NCI-H526 treated with DMSO at 0.1 percent for 48 hours (cell line): ENCODE results near the gene PDE4D.

Source experiments
- DNase-seq: peaks from one replicate; lab custom pipeline; 2025; lab: John Stamatoyannopoulos, UW

Gene PDE4D

DNA sequence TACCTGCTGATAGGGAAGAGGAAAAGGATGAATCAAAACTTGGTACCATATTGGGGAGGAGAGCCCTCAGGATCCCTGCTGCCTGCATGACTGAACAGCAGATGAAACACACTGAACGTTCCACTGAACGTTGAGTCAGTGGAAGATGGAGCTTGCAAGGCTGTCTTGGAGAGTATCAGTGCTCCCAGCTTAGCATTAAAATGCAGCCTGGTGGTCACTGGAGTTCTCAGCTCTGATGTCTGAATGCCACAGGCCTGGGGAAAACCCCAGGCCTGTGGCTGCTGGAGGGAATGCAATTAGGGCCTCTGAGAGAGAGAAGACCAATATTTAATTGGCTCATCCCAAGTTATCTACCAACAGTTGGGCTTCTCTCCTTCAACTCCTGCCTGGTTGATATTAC lies 54.5 kb downstream of the PDE4D start:
- DNase-seq, result no peak

- no peak for DNase-seq
These were observed 55.5 kb downstream of the PDE4D start for GRCh38 chr5:59838067-59838466.

DNA sequence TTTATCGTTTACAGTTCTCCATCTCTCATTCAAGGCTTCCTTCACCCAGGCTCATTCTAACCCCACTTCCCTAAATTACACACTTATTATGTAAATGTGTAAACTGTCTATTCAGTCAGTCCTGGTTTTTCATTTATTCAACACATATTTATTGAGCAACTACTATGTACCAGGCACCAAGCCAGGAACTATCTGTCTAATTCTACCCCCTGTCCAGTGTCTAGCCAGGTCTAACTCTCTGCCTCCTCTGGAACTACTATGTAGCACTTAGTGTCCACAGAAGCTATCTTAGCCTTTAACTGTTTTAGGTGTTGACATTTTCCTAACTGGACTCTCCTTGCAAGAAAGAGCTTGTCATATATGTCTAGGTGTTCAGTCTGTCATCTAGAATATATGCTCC lies 56.5 kb downstream of the PDE4D start:
- DNase-seq, result no peak

GRCh38 chr5:59835800-59836199 lies 57.7 kb downstream of the PDE4D start:
- no peak for DNase-seq

GRCh38 chr5:59833448-59833847 lies 60.1 kb downstream of the PDE4D start:
- no peak for DNase-seq

- DNase-seq, result no peak
These were observed 60.8 kb downstream of the PDE4D start for GRCh38 chr5:59832577-59833301.

GRCh38 chr5:59831326-59832010 lies 62.1 kb downstream of the PDE4D start:
- no peak for DNase-seq

GRCh38 chr5:59830536-59831200 lies 62.9 kb downstream of the PDE4D start:
- DNase-seq, result no peak

GRCh38 chr5:59829922-59830321 lies 63.6 kb downstream of the PDE4D start:
- DNase-seq, result no peak

- no peak for DNase-seq
These were observed 64.1 kb downstream of the PDE4D start for GRCh38 chr5:59829386-59829785.

DNA sequence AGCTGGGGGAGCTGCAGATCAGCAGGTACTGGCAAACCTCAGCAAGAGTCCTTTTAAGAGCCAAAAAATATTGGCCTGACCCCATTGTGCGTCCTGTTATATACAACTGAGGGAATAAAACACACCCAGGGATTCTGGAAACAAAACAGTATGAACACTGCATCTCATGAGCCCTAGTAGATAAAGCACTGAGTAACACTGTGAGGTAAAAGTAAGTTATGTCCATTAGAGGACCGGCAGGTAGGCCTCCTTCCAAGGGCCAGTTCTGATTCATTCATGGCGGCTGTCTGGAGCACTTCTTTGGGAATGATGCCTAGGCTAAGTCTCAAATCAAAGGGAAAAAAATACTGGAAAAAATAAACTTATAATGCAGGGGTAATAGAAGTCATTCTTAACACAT lies 64.9 kb downstream of the PDE4D start:
- no peak for DNase-seq

- DNase-seq, result no peak
These were observed 66.5 kb downstream of the PDE4D start for GRCh38 chr5:59826996-59827395.

- DNase-seq, result no peak
These were observed 70.1 kb downstream of the PDE4D start for GRCh38 chr5:59823420-59823819.

DNA sequence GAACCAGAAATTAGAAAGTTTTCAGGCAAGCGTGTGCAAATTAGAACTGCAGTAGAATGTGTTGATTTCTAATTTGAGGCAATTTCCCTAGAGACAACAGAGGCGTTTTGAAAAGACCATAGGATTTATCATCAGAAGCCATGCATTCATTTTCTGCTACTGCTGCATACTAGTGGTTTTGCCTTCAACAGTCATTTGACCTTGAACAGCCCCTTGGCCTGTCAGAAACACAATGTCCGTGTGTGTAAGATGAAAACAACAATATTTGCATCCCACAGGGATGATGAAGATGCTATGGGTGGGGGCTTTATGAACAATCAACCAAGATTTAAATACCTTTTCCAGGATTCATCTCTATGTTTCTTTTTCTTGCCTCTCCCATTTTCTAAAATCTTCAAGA lies 73.7 kb downstream of the PDE4D start:
- no peak for DNase-seq

GRCh38 chr5:59817536-59817935 lies 76.0 kb downstream of the PDE4D start:
- DNase-seq, result no peak

GRCh38 chr5:59816654-59817300 lies 76.7 kb downstream of the PDE4D start:
- no peak for DNase-seq

GRCh38 chr5:59814537-59814872 lies 79.0 kb downstream of the PDE4D start:
- DNase-seq, result no peak

DNA sequence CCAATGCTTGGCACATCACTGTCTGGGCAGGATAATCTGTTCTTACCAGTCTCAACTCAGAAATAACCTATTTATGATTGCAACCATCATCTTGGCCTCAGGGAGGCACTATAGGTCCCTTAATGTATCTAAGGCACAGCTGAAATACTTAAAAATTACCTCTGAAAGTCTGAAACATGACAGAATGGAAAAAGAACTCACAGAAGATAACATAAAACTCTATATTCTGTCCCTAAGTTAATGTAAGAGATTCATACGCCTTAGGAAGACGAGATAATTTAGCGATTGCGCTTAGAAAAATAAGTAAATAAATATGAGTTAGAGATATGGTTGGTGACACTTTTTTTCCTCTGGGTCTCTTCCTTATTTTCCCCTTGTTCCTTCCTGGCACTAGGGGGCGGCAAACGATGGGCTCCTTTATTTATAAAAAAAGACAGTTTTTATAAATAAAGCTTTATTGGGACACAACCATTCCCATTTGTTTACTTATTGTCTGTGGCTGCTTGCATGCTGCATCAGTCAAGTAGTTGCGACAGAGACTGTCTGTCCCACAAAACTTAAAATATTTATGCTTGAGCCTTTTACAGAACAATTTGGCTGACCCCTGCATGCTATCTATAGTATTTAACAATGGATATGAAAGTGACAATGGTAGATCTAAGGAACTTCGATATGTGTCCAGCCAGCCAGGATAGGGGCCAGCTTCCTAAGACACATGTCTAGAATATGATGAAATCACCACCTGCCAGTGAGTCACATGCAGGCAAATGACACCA lies 79.6 kb downstream of the PDE4D start:
- no peak for DNase-seq

DNA sequence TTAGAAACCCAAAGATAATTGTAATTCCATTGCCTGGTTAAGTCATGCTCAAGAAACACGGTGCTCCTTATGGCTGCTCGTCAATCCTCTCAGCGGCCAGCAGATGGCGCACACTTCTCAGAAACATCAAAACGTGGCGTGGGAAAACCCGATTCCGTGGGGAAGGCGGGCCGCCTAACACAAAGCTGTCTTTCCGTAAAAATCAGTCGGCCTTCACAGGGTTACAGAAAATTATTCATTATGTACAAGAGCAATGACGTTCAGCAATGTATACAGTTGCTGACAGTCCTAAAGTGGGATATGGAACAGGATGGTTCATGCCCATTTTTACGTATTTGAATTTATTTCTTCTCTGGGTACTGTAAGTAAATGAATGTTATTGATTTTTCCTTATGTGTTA lies 83.5 kb downstream of the PDE4D start:
- DNase-seq, result no peak

- no peak for DNase-seq
These were observed 85.7 kb downstream of the PDE4D start for GRCh38 chr5:59807806-59808205.

DNA sequence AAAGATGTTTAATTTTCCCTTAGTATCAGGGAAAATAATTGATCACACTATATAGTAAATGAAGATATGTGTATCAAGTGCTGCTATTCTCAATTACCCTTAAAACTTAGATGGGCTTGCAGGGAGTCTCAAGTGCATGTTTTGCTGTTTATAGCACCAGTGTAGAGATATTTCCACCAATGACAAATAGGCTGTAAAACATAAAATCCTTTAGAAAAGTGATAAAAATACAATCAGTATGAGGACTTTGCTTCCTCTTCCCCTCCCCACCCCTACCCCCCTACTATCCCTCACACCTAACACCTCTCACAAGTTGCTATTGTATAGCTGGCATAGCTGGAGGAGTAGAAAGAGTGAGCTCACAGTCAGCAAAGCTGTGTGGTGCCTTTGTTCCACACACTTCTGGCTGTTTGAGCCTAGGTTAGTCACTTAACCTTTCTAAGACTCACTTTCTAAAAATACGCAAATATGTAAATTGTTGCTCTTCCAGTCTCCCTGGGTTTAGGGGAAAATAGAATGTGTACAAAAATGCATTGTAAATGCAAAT lies 93.1 kb downstream of the PDE4D start:
- no peak for DNase-seq
